ENCODE measurements around the gene RBBP8NL.

GRCh38 chr20:62374331-62375152 is 52.8 kb downstream of the RBBP8NL start:
- TF ChIP-seq CTCF (conservative IDR thresholded peaks at IDR 0.05; ENCODE audit: low read depth in 2 of 2) (no peak), EZH2 (IDR thresholded peaks at IDR 0.05; ENCODE audit: low read depth, unreplicated experiment) (no peak), POLR2AphosphoS5 (IDR thresholded peaks at IDR 0.05; ENCODE audit: low read depth) (no peak)

Measured in GM23338 (cell line).